ENCODE data around the gene ACACB.

- TF ChIP-seq POLR2A (IDR thresholded peaks at IDR 0.05) (no peak), CTCF (IDR thresholded peaks at IDR 0.05) (no peak)
These were observed 15.0 kb downstream of the ACACB start for GRCh38 chr12:109131154-109132050.
